OCI-LY7 (cell line): Measurements from ENCODE around the gene EHD4. TPM values are rescaled to one million over a fixed set of nuclear protein-coding genes. Genes with fewer than 3 reads are reported as not detected.
A peak's percentile ranks its signal among the peaks of the same experiment; 100 is the strongest.

Experiments
- BruUV-seq: library from RNA; stranded (reverse); fragments of 400-500 nt; replicated peaks from 2 replicates; lab custom pipeline; 2021; lab: Mats Ljungman, UMichigan
- CTCF ChIA-PET: fragments of 300-600 bp; sonication (Branson Sonifier 250); formaldehyde crosslinking; loops from one replicate; lab custom pipeline; 2022; ENCODE audit warnings: antibody characterized with exemption; ENCODE audit not compliant: unreplicated experiment; lab: Charles Lee
- POLR2A ChIA-PET: fragments of 300-600 bp; sonication (Branson Sonifier 250); formaldehyde crosslinking; loops from one replicate; lab custom pipeline; 2022; ENCODE audit warnings: antibody characterized with exemption; lab: Charles Lee
- DNase-seq: peaks from one replicate; pipeline ENCODE4 v3.0.0-alpha.2; 2015; ENCODE audit warnings: low spot score
- H2AFZ ChIP-seq: fragments of 200-600 bp; sonication (generic), shearing (Covaris generic); 2 replicates; pipeline ENCODE4 v1.6.1; 2014; ENCODE audit warnings: mild to moderate bottlenecking, antibody characterized with exemption, low read length, moderate library complexity
- H3K27ac ChIP-seq: fragments of 200-600 bp; sonication (generic); 2 replicates; pipeline ENCODE4 v1.5.1; 2014; ENCODE audit warnings: mixed run types, low read depth, mild to moderate bottlenecking, moderate library complexity, low read length, inconsistent platforms; ENCODE audit not compliant: poor library complexity, severe bottlenecking
- H3K36me3 ChIP-seq: fragments of 200-600 bp; sonication (generic); 2 replicates; pipeline ENCODE4 v1.6.1; 2014; ENCODE audit warnings: mild to moderate bottlenecking, antibody characterized with exemption, low read length, moderate library complexity, mixed read lengths; ENCODE audit not compliant: insufficient read depth
- H3K4me1 ChIP-seq: fragments of 200-600 bp; sonication (generic); 2 replicates; pipeline ENCODE4 v1.5.1; 2014; ENCODE audit warnings: mild to moderate bottlenecking, low read length; ENCODE audit not compliant: insufficient read depth, poor library complexity, severe bottlenecking
- H3K4me2 ChIP-seq: fragments of 200-600 bp; sonication (generic); 2 replicates; pipeline ENCODE4 v1.6.1; 2014; ENCODE audit warnings: mild to moderate bottlenecking, low read length
- H3K4me3 ChIP-seq: fragments of 200-600 bp; sonication (generic); 2 replicates; pipeline ENCODE4 v1.5.1; 2014; ENCODE audit warnings: mild to moderate bottlenecking, low read depth, low read length; ENCODE audit not compliant: poor library complexity, severe bottlenecking
- H3K79me2 ChIP-seq: fragments of 200-600 bp; sonication (generic); 2 replicates; pipeline ENCODE4 v1.6.1; 2016; ENCODE audit warnings: low read depth, mild to moderate bottlenecking, low read length, moderate library complexity, mixed read lengths; ENCODE audit not compliant: insufficient read depth
- H3K9me2 ChIP-seq: fragments of 200-600 bp; sonication (generic); 2 replicates; pipeline ENCODE4 v1.6.1; 2016; ENCODE audit warnings: mild to moderate bottlenecking, low read length, mixed read lengths; ENCODE audit not compliant: insufficient read depth
- H3K9me3 ChIP-seq: fragments of 200-600 bp; sonication (generic); 2 replicates; pipeline ENCODE4 v1.6.1; 2014; ENCODE audit warnings: mild to moderate bottlenecking, mixed run types, low read length, mixed read lengths
- H4K20me1 ChIP-seq: fragments of 200-600 bp; sonication (generic); 2 replicates; pipeline ENCODE4 v1.6.1; 2014; ENCODE audit warnings: mild to moderate bottlenecking, antibody characterized with exemption, low read length, moderate library complexity, mixed read lengths; ENCODE audit not compliant: insufficient read depth
- CTCF ChIP-seq: fragments of 200-600 bp; sonication (generic); conservative IDR thresholded peaks from 2 replicates; pipeline ENCODE4 v1.5.1; 2014; ENCODE audit warnings: mild to moderate bottlenecking, antibody characterized with exemption, low read length, moderate library complexity, mixed read lengths
- EZH2phosphoT487 ChIP-seq: fragments of 200-600 bp; sonication (generic); IDR thresholded peaks from 2 replicates; pipeline ENCODE4 v1.6.1; 2018; ENCODE audit warnings: low read depth, borderline replicate concordance, mild to moderate bottlenecking, mixed run types, antibody characterized with exemption, low read length, moderate library complexity, mixed read lengths
- intact Hi-C: fragments of 100-400 bp; cut with micrococcal nuclease; formaldehyde crosslinking; loops from one replicate; pipeline ENCODE4 v1.10.0; 2022; ENCODE audit not compliant: unreplicated experiment
- total RNA-seq, 2 experiments: library from RNA; depleted of rRNA in 1 of 2; stranded (reverse); fragments of >200 nt in 1 of 2; shearing (Covaris generic) in 1 of 2; gene quantifications; 2 replicates each; pipeline ENCODE4 v1.2.3, GENCODE V29; 2014 to 2022

Gene EHD4
- total RNA-seq, 2 experiments from 2014 or later: 13.5 to 19.4 TPM

- TSS peak; percentile 26 for BruUV-seq
- H3K36me3 ChIP-seq: peaks cover 5% of the 10 kb centered on the region; the same call in 1 of the 2 replicates
- ChIA-PET CTCF (no interaction called here), POLR2A (interaction anchor here (1.1 kb wide), 1 partner anchor 9 kb away, joined by 3 read pairs; no protein-coding TSS in a partner anchor)
- H4K20me1 ChIP-seq: no peaks in the 10 kb centered on the region
- no peaks in the 10 kb centered on the region for H3K9me2 ChIP-seq
- H2AFZ ChIP-seq: no peak overlapping the region
- H3K4me1 ChIP-seq: peaks cover 12% of the 10 kb centered on the region
- peaks cover 5% of the 10 kb centered on the region; the same call in 1 of the 2 replicates for H3K9me3 ChIP-seq
- H3K79me2 ChIP-seq: no peaks in the 10 kb centered on the region
- H3K4me3 ChIP-seq: no peak overlapping the region
- H3K4me2 ChIP-seq: no peak overlapping the region
- DNase-seq: no peak
- no peak for TF ChIP-seq CTCF
- no peak for TF ChIP-seq EZH2phosphoT487
- intact Hi-C loops: no loop called here
- no peak overlapping the region for H3K27ac ChIP-seq
Measured at GRCh38 chr15:41961001-41961518, 11.3 kb downstream of the EHD4 start.

- no peak overlapping the region for H2AFZ ChIP-seq
- peaks cover 12% of the 10 kb centered on the region for H3K4me1 ChIP-seq
- no peaks in the 10 kb centered on the region for H3K79me2 ChIP-seq
- BruUV-seq: no TSS peak
- intact Hi-C loops: no loop called here
- ChIA-PET CTCF (no interaction called here), POLR2A (interaction anchor here (0.9 to 1.0 kb wide), 2 partner anchors 12 to 15 kb away, joined by 3 to 5 read pairs; partner anchors contain the start of gene EHD4)
- DNase-seq: no peak
- H3K9me3 ChIP-seq: peaks cover 5% of the 10 kb centered on the region; the same call in 1 of the 2 replicates
- H3K27ac ChIP-seq: no peak overlapping the region
- no peak overlapping the region for H3K4me3 ChIP-seq
- no peaks in the 10 kb centered on the region for H4K20me1 ChIP-seq
- TF ChIP-seq CTCF (no peak), EZH2phosphoT487 (no peak)
- no peak overlapping the region for H3K4me2 ChIP-seq
- peaks cover 13% of the 10 kb centered on the region for H3K36me3 ChIP-seq
- no peaks in the 10 kb centered on the region for H3K9me2 ChIP-seq
Measured at GRCh38 chr15:41958002-41958420, 14.3 kb downstream of the EHD4 start.
